HEK293T (cell line): ENCODE results near the gene DRAM1.

Experiments
- BHLHE40 ChIP-seq: fragments of 450-650 bp; IDR thresholded peaks from 2 replicates; pipeline ENCODE4 v1.6.1; 2016; ENCODE audit warnings: mild to moderate bottlenecking, moderate library complexity, borderline replicate concordance
- ELF4 ChIP-seq: fragments of 450-650 bp; IDR thresholded peaks from 2 replicates; pipeline ENCODE4 v1.6.1; 2017; ENCODE audit warnings: antibody characterized with exemption
- FOXA1 ChIP-seq: fragments of 450-650 bp; IDR thresholded peaks from 2 replicates; pipeline ENCODE4 v1.6.1; 2016; ENCODE audit warnings: mild to moderate bottlenecking
- FOXK2 ChIP-seq: fragments of 450-650 bp; IDR thresholded peaks from 2 replicates; pipeline ENCODE4 v1.6.1; 2016; ENCODE audit warnings: mild to moderate bottlenecking
- FOXM1 ChIP-seq: fragments of 450-650 bp; IDR thresholded peaks from 2 replicates; pipeline ENCODE4 v1.6.1; 2017; ENCODE audit warnings: mild to moderate bottlenecking, borderline replicate concordance
- HDGF ChIP-seq: fragments of 450-650 bp; IDR thresholded peaks from 2 replicates; pipeline ENCODE4 v1.6.1; 2017; ENCODE audit warnings: antibody characterized with exemption, borderline replicate concordance
- L3MBTL2 ChIP-seq: fragments of 450-650 bp; conservative IDR thresholded peaks from 2 replicates; pipeline ENCODE4 v1.6.1; 2016; ENCODE audit warnings: mild to moderate bottlenecking
- NFRKB ChIP-seq: fragments of 450-650 bp; IDR thresholded peaks from 2 replicates; pipeline ENCODE4 v1.6.1; 2016; ENCODE audit warnings: mild to moderate bottlenecking, moderate library complexity
- SP1 ChIP-seq: fragments of 450-650 bp; IDR thresholded peaks from 2 replicates; pipeline ENCODE4 v1.6.1; 2017
- SUZ12 ChIP-seq: fragments of 450-650 bp; IDR thresholded peaks from 2 replicates; pipeline ENCODE4 v1.6.1; 2016; ENCODE audit warnings: mild to moderate bottlenecking
- TARDBP ChIP-seq: fragments of 450-650 bp; IDR thresholded peaks from 2 replicates; pipeline ENCODE4 v1.6.1; 2016
- ZNF384 ChIP-seq: fragments of 450-650 bp; IDR thresholded peaks from 2 replicates; pipeline ENCODE4 v1.6.1; 2016
- TF ChIP-seq, protein P1 (sequence below): fragments of 450-650 bp; IDR thresholded peaks from 2 replicates; pipeline ENCODE4 v1.6.1; 2016

- TF ChIP-seq SP1: no peak
- no peak for TF ChIP-seq BHLHE40
- TF ChIP-seq FOXK2: no peak
- no peak for TF ChIP-seq ZNF384
- TF ChIP-seq NFRKB: no peak
- TF ChIP-seq, protein P1, sequence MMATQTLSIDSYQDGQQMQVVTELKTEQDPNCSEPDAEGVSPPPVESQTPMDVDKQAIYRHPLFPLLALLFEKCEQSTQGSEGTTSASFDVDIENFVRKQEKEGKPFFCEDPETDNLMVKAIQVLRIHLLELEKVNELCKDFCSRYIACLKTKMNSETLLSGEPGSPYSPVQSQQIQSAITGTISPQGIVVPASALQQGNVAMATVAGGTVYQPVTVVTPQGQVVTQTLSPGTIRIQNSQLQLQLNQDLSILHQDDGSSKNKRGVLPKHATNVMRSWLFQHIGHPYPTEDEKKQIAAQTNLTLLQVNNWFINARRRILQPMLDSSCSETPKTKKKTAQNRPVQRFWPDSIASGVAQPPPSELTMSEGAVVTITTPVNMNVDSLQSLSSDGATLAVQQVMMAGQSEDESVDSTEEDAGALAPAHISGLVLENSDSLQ: no peak
- TF ChIP-seq ELF4: no peak
- TF ChIP-seq TARDBP: no peak
- TF ChIP-seq SUZ12: no peak
- no peak for TF ChIP-seq HDGF
- TF ChIP-seq FOXM1: no peak
- no peak for TF ChIP-seq L3MBTL2
- TF ChIP-seq FOXA1: no peak
These were observed 21.4 kb upstream of the DRAM1 start for GRCh38 chr12:101855976-101856375.
